Left lung (tissue), 10 donors: ENCODE data around the gene AFAP1L2. TPM values are rescaled to one million over a fixed set of nuclear protein-coding genes. Genes with fewer than 3 reads are reported as not detected.

ENCODE experiments used
- ATAC-seq: fragments of 200-7000 bp; cut with Tn5 transposase; one replicate; pipeline ENCODE4 v1.9.1; 2020; ENCODE audit warnings: moderate library complexity
- DNase-seq, 4 donors: peaks; one replicate each; pipeline ENCODE4 v3.0.0-alpha.2; 2013 to 2020
- H3K27ac ChIP-seq, 2 donors: fragments of 200-600 bp; sonication (generic) in 1 of 2; one replicate each; pipeline versions ENCODE4 v1.5.0 to v1.8.0; 2020 to 2021
- H3K27me3 ChIP-seq, 2 donors: fragments of 200-600 bp; sonication (generic) in 1 of 2; one replicate each; pipeline versions ENCODE4 v1.5.0 to v1.8.0; 2020 to 2021
- H3K36me3 ChIP-seq, 2 donors: fragments of 200-600 bp; sonication (generic) in 1 of 2; one replicate each; pipeline versions ENCODE4 v1.5.0 to v1.8.0; 2020 to 2021
- H3K4me1 ChIP-seq, 2 donors: fragments of 200-600 bp; one replicate each; pipeline ENCODE4 v1.8.0; 2021
- H3K4me3 ChIP-seq, 2 donors: fragments of 200-600 bp; sonication (generic) in 1 of 2; one replicate each; pipeline versions ENCODE4 v1.5.0 to v1.8.0; 2020 to 2021; ENCODE audit warnings: mild to moderate bottlenecking in 1 of 2
- H3K9me3 ChIP-seq, 2 donors: fragments of 200-600 bp; sonication (generic) in 1 of 2; one replicate each; pipeline versions ENCODE4 v1.5.0 to v1.8.0; 2020 to 2021
- CTCF ChIP-seq, 2 donors: fragments of 200-600 bp; sonication (generic) in 1 of 2; IDR thresholded peaks; one replicate each; pipeline versions ENCODE4 v1.5.0 to v1.8.0; 2021; ENCODE audit warnings: antibody characterized with exemption in 2 of 2
- intact Hi-C, 2 donors: fragments of 100-400 bp; cut with DNase I; formaldehyde crosslinking; loops; one replicate each; pipeline versions ENCODE4 v1.11.2 to v1.14.2; 2022
- polyA plus RNA-seq, 6 donors: library from polyadenylated mRNA; unstranded; fragments of 120-200 nt; gene quantifications; one replicate each; pipeline ENCODE4 v1.2.1, GENCODE V29; 2013; ENCODE audit not compliant: insufficient read length in 6 of 6
- total RNA-seq, 2 donors: library from RNA; stranded (reverse); fragmentation: NEBNext Ultra II Directional; extraction: Animal tissue kit (Norgen Biotek cat#: 25700); gene quantifications; one replicate each; pipeline ENCODE4 v1.2.1, GENCODE V29; 2021
- donor health status: DM: no; HTN: yes; CAD: no.
- donor health status: DM: no; HTN: no; CAD: no.

The AFAP1L2 gene
- total and polyA plus RNA-seq, 8 donors: 6.4 to 43.3 (median 33.2) TPM

- no peaks in the 10 kb centered on the region for H3K9me3 ChIP-seq
- H3K27me3 ChIP-seq: no peaks in the 10 kb centered on the region
- intact Hi-C loops: no loop called here
- no peak for ATAC-seq
- no peak overlapping the region for H3K4me3 ChIP-seq
- no peaks in the 10 kb centered on the region for H3K4me1 ChIP-seq
- no peaks in the 10 kb centered on the region for H3K36me3 ChIP-seq
- no peak overlapping the region for H3K27ac ChIP-seq
- no peak for DNase-seq
- no peak for TF ChIP-seq CTCF (IDR thresholded peaks at IDR 0.05)
Observed at GRCh38 chr10:114311496-114312209, 92.6 kb downstream of the AFAP1L2 start.

- no peaks in the 10 kb centered on the region for H3K9me3 ChIP-seq
- H3K4me3 ChIP-seq: no peak overlapping the region
- intact Hi-C loops: no loop called here
- no peak for DNase-seq
- no peak for TF ChIP-seq CTCF (IDR thresholded peaks at IDR 0.05)
- H3K36me3 ChIP-seq: no peaks in the 10 kb centered on the region
- ATAC-seq: no peak
- no peak overlapping the region for H3K27ac ChIP-seq
- no peaks in the 10 kb centered on the region for H3K27me3 ChIP-seq
- no peaks in the 10 kb centered on the region for H3K4me1 ChIP-seq
Observed at GRCh38 chr10:114311023-114311422, 93.3 kb downstream of the AFAP1L2 start.

GRCh38 chr10:114310346-114310745, 94.0 kb downstream of the AFAP1L2 start:
- Histone ChIP-seq H3K9me3 (no peaks in the 10 kb centered on the region), H3K27ac (no peak overlapping the region), H3K36me3 (no peaks in the 10 kb centered on the region), H3K4me3 (no peak overlapping the region), H3K4me1 (no peaks in the 10 kb centered on the region), H3K27me3 (no peaks in the 10 kb centered on the region)
- DNase-seq (no peak), ATAC-seq (no peak)
- intact Hi-C loops: no loop called here
- no peak for TF ChIP-seq CTCF (IDR thresholded peaks at IDR 0.05)

- no peak overlapping the region for H3K27ac ChIP-seq
- H3K9me3 ChIP-seq: no peaks in the 10 kb centered on the region
- DNase-seq: no peak
- H3K4me1 ChIP-seq: peaks cover 4% of the 10 kb centered on the region in 2 donors
- intact Hi-C loops: loop anchor here in 1 of 2 donors (10.0 kb wide), 1 partner anchor 125 kb away; no protein-coding TSS in a partner anchor
- no peaks in the 10 kb centered on the region for H3K27me3 ChIP-seq
- no peak for ATAC-seq
- H3K4me3 ChIP-seq: no peak overlapping the region
- H3K36me3 ChIP-seq: no peaks in the 10 kb centered on the region
- TF ChIP-seq CTCF (IDR thresholded peaks at IDR 0.05): no peak
Observed at GRCh38 chr10:114309364-114309651, 95.0 kb downstream of the AFAP1L2 start.

GRCh38 chr10:114308531-114309363, 95.6 kb downstream of the AFAP1L2 start:
- no peak for TF ChIP-seq CTCF (IDR thresholded peaks at IDR 0.05)
- no peak overlapping the region for H3K4me3 ChIP-seq
- H3K4me1 ChIP-seq: peaks cover 7 to 9% of the 10 kb centered on the region in 2 donors
- intact Hi-C loops: loop anchor here in 1 of 2 donors (10.0 kb wide), 1 partner anchor 126 kb away; no protein-coding TSS in a partner anchor
- no peaks in the 10 kb centered on the region for H3K9me3 ChIP-seq
- DNase-seq: no peak
- ATAC-seq: no peak
- no peak overlapping the region for H3K27ac ChIP-seq
- no peaks in the 10 kb centered on the region for H3K27me3 ChIP-seq
- H3K36me3 ChIP-seq: no peaks in the 10 kb centered on the region
